ENCODE measurements around the gene NPFFR1. TPM values are rescaled to one million over a fixed set of nuclear protein-coding genes. Genes with fewer than 3 reads are reported as not detected.

The NPFFR1 gene
- total and polyA plus RNA-seq, 4 donors: under 0.01 TPM; not detected in 3

DNA sequence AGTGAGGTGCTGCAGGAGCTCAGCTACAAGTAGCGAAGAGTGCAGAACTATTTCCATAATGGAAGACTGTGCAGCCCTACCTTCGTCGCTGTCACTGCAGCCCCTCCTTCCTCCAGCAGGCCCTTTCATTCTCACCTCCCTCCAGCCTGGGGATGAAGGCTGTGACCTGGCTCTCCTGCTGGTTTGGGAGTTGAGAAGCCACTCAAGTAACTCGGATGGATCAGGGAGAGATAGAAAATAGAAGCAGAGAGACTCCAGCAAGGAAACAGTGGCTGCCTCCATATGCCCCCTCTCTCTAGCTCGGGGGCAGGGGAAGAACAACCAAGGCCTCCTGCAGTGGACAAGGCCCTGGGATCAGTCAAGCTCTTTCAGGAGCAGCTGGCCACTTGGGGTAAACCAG is 37.4 kb upstream of the NPFFR1 start (continued):
- TF ChIP-seq, protein P1, sequence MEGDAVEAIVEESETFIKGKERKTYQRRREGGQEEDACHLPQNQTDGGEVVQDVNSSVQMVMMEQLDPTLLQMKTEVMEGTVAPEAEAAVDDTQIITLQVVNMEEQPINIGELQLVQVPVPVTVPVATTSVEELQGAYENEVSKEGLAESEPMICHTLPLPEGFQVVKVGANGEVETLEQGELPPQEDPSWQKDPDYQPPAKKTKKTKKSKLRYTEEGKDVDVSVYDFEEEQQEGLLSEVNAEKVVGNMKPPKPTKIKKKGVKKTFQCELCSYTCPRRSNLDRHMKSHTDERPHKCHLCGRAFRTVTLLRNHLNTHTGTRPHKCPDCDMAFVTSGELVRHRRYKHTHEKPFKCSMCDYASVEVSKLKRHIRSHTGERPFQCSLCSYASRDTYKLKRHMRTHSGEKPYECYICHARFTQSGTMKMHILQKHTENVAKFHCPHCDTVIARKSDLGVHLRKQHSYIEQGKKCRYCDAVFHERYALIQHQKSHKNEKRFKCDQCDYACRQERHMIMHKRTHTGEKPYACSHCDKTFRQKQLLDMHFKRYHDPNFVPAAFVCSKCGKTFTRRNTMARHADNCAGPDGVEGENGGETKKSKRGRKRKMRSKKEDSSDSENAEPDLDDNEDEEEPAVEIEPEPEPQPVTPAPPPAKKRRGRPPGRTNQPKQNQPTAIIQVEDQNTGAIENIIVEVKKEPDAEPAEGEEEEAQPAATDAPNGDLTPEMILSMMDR (IDR thresholded peaks at IDR 0.05; ENCODE audit: low read depth, low read length, missing input control): no peak
- no peak for TF ChIP-seq GABPA (IDR thresholded peaks at IDR 0.05 in 1 of 2, conservative IDR thresholded peaks at IDR 0.05 in 1 of 2)

DNA sequence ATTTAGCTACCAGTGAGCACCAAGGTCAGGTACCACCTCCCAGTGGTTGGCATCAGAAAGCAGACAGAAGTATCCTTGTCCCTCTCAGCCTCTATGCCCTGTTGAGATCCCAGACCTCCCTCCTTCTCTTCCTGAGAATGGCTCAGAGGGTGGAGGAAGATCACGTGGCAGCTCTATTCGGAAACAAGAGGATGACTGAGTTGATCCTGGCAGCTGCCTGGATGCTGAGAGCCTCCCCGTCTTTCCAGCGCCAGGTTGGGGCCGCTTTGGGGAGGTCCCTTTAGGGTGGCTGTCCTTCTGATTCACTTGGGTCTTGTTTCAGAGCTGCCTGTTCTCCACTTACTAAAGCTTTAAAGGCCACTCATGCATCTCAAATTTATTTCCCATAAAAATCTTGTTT is 36.9 kb upstream of the NPFFR1 start:
- no peak for DNase-seq (ENCODE audit: low spot score)
- 98% methylated on average over 5 of the region's 5 CpGs for WGBS
- Histone ChIP-seq H3K4me3 (ENCODE audit: low read depth in 1 of 3, low read length in 3 of 3) (no peak overlapping the region), H3K9me3 (ENCODE audit: control insufficient read depth in 4 of 4, low read length in 3 of 4) (no peaks in the 10 kb centered on the region), H3K27me3 (ENCODE audit: control insufficient read depth in 4 of 4, insufficient read depth in 4 of 4, low read length in 3 of 4) (no peaks in the 10 kb centered on the region), H3K27ac (ENCODE audit: low read depth in 1 of 2, low read length in 2 of 2) (no peak overlapping the region), H3K4me1 (ENCODE audit: control insufficient read depth in 4 of 4, insufficient read depth in 4 of 4, low read length in 3 of 4) (peaks cover 14 to 57% (median 39%) of the 10 kb centered on the region in 4 donors), H3K36me3 (ENCODE audit: control insufficient read depth in 4 of 4, insufficient read depth in 3 of 4, low read depth in 1 of 4, low read length in 3 of 4) (peaks cover 0 to 4% (median 2%) of the 10 kb centered on the region in 4 donors), H3K9ac (ENCODE audit: low read depth in 1 of 2, low read length in 2 of 2) (no peak overlapping the region)
- no peak for TF ChIP-seq GABPA (IDR thresholded peaks at IDR 0.05 in 1 of 2, conservative IDR thresholded peaks at IDR 0.05 in 1 of 2)
- TF ChIP-seq SP1 (IDR thresholded peaks at IDR 0.05): no peak
- no peak for TF ChIP-seq JUND (IDR thresholded peaks at IDR 0.05)
- no peak for TF ChIP-seq NR2F2 (IDR thresholded peaks at IDR 0.05)
- TF ChIP-seq RXRA (IDR thresholded peaks at IDR 0.05): no peak
- TF ChIP-seq, protein P2, sequence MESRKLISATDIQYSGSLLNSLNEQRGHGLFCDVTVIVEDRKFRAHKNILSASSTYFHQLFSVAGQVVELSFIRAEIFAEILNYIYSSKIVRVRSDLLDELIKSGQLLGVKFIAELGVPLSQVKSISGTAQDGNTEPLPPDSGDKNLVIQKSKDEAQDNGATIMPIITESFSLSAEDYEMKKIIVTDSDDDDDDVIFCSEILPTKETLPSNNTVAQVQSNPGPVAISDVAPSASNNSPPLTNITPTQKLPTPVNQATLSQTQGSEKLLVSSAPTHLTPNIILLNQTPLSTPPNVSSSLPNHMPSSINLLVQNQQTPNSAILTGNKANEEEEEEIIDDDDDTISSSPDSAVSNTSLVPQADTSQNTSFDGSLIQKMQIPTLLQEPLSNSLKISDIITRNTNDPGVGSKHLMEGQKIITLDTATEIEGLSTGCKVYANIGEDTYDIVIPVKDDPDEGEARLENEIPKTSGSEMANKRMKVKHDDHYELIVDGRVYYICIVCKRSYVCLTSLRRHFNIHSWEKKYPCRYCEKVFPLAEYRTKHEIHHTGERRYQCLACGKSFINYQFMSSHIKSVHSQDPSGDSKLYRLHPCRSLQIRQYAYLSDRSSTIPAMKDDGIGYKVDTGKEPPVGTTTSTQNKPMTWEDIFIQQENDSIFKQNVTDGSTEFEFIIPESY (IDR thresholded peaks at IDR 0.05): no peak
- TF ChIP-seq, protein P3, sequence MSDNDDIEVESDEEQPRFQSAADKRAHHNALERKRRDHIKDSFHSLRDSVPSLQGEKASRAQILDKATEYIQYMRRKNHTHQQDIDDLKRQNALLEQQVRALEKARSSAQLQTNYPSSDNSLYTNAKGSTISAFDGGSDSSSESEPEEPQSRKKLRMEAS (IDR thresholded peaks at IDR 0.05): no peak
- TF ChIP-seq, protein P1 (IDR thresholded peaks at IDR 0.05; ENCODE audit: low read depth, low read length, missing input control): no peak
- no peak for TF ChIP-seq RAD21 (IDR thresholded peaks at IDR 0.05)
- no peak for TF ChIP-seq FOXA2 (IDR thresholded peaks at IDR 0.05)
- TF ChIP-seq EGR1 (IDR thresholded peaks at IDR 0.05; ENCODE audit: low read depth in 2 of 2): no peak
- TF ChIP-seq, protein P4, sequence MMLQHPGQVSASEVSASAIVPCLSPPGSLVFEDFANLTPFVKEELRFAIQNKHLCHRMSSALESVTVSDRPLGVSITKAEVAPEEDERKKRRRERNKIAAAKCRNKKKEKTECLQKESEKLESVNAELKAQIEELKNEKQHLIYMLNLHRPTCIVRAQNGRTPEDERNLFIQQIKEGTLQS (IDR thresholded peaks at IDR 0.05): no peak
- TF ChIP-seq HNF4A (conservative IDR thresholded peaks at IDR 0.05): no peak
- no peak for TF ChIP-seq HNF4G (IDR thresholded peaks at IDR 0.05)
- no peak for TF ChIP-seq YY1 (IDR thresholded peaks at IDR 0.05)

DNA sequence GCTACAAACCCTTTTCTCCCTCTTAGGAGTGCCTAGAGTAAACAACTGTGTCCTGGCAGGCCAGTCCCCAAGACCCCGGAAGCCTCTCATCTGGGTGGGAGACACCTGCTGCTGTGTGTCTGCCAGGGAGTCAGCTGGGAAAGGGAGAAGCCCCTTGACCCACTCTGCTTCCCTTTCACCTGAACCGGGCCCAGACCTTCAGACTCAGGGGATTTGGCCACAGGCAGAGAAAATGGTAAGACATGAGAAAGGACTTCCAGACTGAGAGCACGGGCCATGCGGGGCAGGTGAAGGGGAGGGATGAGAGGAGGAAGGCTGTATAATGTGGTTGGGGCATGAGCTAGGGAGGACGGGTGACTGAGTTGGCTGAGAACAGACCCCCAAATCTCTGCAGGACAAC is 36.0 kb upstream of the NPFFR1 start:
- no peaks in the 10 kb centered on the region for H3K9me3 ChIP-seq (ENCODE audit: control insufficient read depth in 4 of 4, low read length in 3 of 4)
- WGBS: 94% methylated on average over 5 of the region's 5 CpGs
- no peak for DNase-seq (ENCODE audit: low spot score)
- H3K9ac ChIP-seq (ENCODE audit: low read depth in 1 of 2, low read length in 2 of 2): no peak overlapping the region
- H3K27ac ChIP-seq (ENCODE audit: low read depth in 1 of 2, low read length in 2 of 2): no peak overlapping the region
- TF ChIP-seq YY1 (IDR thresholded peaks at IDR 0.05) (no peak), RAD21 (IDR thresholded peaks at IDR 0.05) (no peak), FOXA1 (IDR thresholded peaks at IDR 0.05) (no peak), GABPA (IDR thresholded peaks at IDR 0.05 in 1 of 2, conservative IDR thresholded peaks at IDR 0.05 in 1 of 2) (no peak), NR2F2 (IDR thresholded peaks at IDR 0.05) (no peak), RXRA (IDR thresholded peaks at IDR 0.05) (no peak), SP1 (IDR thresholded peaks at IDR 0.05) (no peak)
- TF ChIP-seq, protein P1 (IDR thresholded peaks at IDR 0.05; ENCODE audit: low read depth, low read length, missing input control): no peak
- TF ChIP-seq, protein P4 (IDR thresholded peaks at IDR 0.05): no peak
- TF ChIP-seq, protein P3 (IDR thresholded peaks at IDR 0.05): no peak
- H3K36me3 ChIP-seq (ENCODE audit: control insufficient read depth in 4 of 4, insufficient read depth in 3 of 4, low read depth in 1 of 4, low read length in 3 of 4): peaks cover 0 to 4% (median 2%) of the 10 kb centered on the region in 4 donors
- H3K27me3 ChIP-seq (ENCODE audit: control insufficient read depth in 4 of 4, insufficient read depth in 4 of 4, low read length in 3 of 4): no peaks in the 10 kb centered on the region
- H3K4me3 ChIP-seq (ENCODE audit: low read depth in 1 of 3, low read length in 3 of 3): no peak overlapping the region
- H3K4me1 ChIP-seq (ENCODE audit: control insufficient read depth in 4 of 4, insufficient read depth in 4 of 4, low read length in 3 of 4): peaks cover 14 to 56% (median 42%) of the 10 kb centered on the region in 4 donors
